Measurements from ENCODE around the gene RALGAPA1. TPM values are rescaled to one million over a fixed set of nuclear protein-coding genes. Genes with fewer than 3 reads are reported as not detected.
"Not testable (repeated sequence)": the region's sequence is repeated elsewhere in the genome, so short reads cannot be mapped to it uniquely, and the experiment has no call there.

RALGAPA1 gene
- total RNA-seq, 4 donors from 2014 or later, result 81.9 to 113 (median 99.6) TPM

GRCh38 chr14:35789651-35790050 is 19.4 kb downstream of the RALGAPA1 start:
- 90 to 91% methylated on average over 4 of the region's 4 CpGs for WGBS, 2 donors
- DNase-seq (ENCODE audit: low spot score in 2 of 2), result no peak

DNA sequence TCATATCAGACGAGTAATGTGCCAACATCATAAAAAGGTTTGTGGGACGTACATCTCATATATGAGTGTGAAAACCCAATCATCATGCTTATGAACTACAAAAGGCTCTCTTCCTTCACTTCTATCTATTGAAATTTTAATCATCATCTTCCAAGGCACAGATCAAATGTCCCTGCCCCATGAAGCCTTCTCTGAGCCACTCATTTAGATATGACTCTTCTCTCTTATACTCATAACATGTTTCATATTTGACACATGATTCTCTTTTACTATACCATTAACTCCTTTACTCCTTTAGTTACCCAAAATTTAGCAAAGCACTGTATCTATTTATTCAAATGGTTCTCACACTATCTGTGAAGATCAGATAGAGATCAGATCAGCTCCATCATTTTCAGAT is 22.2 kb downstream of the RALGAPA1 start:
- Histone ChIP-seq H3K27ac (no peak overlapping the region), H3K9me3 (peaks cover 0 to 5% (median 0%) of the 10 kb centered on the region in 4 donors), H3K27me3 (no peaks in the 10 kb centered on the region), H3K4me3 (no peak overlapping the region), H3K4me1 (peaks cover 0 to 3% (median 0%) of the 10 kb centered on the region in 4 donors), H3K36me3 (no peaks in the 10 kb centered on the region)
- 86% methylated on average over 2 of the region's 2 CpGs for WGBS, 2 donors
- no peak for DNase-seq (ENCODE audit: low spot score in 2 of 2)
- TF ChIP-seq EP300 (IDR thresholded peaks at IDR 0.05) (no peak), POLR2A (IDR thresholded peaks at IDR 0.05) (no peak), CTCF (IDR thresholded peaks at IDR 0.05) (no peak)

More at GRCh38 chr14:35789651-35790050, 19.4 kb downstream of the RALGAPA1 start:
- Histone ChIP-seq H3K4me3 (no peak overlapping the region), H3K9me3 (no peaks in the 10 kb centered on the region), H3K4me1 (peaks cover 0 to 3% (median 0%) of the 10 kb centered on the region in 4 donors), H3K27me3 (no peaks in the 10 kb centered on the region), H3K27ac (no peak overlapping the region), H3K36me3 (no peaks in the 10 kb centered on the region)
- TF ChIP-seq EP300 (IDR thresholded peaks at IDR 0.05) (no peak), POLR2A (IDR thresholded peaks at IDR 0.05) (no peak), CTCF (IDR thresholded peaks at IDR 0.05) (no peak)

GRCh38 chr14:35783699-35784098 is 25.4 kb downstream of the RALGAPA1 start:
- no peaks in the 10 kb centered on the region for H3K36me3 ChIP-seq

GRCh38 chr14:35779368-35779767 is 29.7 kb downstream of the RALGAPA1 start:
- TF ChIP-seq EP300 (IDR thresholded peaks at IDR 0.05) (no peak), CTCF (IDR thresholded peaks at IDR 0.05) (no peak), POLR2A (IDR thresholded peaks at IDR 0.05) (no peak)
- no peak for DNase-seq (ENCODE audit: low spot score in 2 of 2)
- peaks cover 0 to 27% (median 8%) of the 10 kb centered on the region in 4 donors for H3K9me3 ChIP-seq
- H3K4me3 ChIP-seq, result no peak overlapping the region
- 96 to 98% methylated on average over 3 of the region's 3 CpGs for WGBS, 2 donors
- H3K27me3 ChIP-seq, result no peaks in the 10 kb centered on the region
- no peak overlapping the region for H3K27ac ChIP-seq
- H3K4me1 ChIP-seq, result no peaks in the 10 kb centered on the region
- H3K36me3 ChIP-seq, result no peaks in the 10 kb centered on the region

More at GRCh38 chr14:35783699-35784098, 25.4 kb downstream of the RALGAPA1 start:
- TF ChIP-seq CTCF (IDR thresholded peaks at IDR 0.05), result no peak
- no peak for TF ChIP-seq POLR2A (IDR thresholded peaks at IDR 0.05)
- TF ChIP-seq EP300 (IDR thresholded peaks at IDR 0.05), result no peak
- no peak overlapping the region for H3K4me3 ChIP-seq
- 52 to 58% methylated on average over 1 of the region's 1 CpG for WGBS, 2 donors
- peaks cover 0 to 3% (median 0%) of the 10 kb centered on the region in 4 donors for H3K4me1 ChIP-seq
- DNase-seq (ENCODE audit: low spot score in 2 of 2), result no peak
- H3K27ac ChIP-seq, result no peak overlapping the region
- H3K9me3 ChIP-seq, result peaks cover 0 to 27% (median 8%) of the 10 kb centered on the region in 4 donors
- H3K27me3 ChIP-seq, result no peaks in the 10 kb centered on the region

GRCh38 chr14:35777550-35777949 is 31.5 kb downstream of the RALGAPA1 start:
- not testable (repeated sequence) for H3K36me3 ChIP-seq; H3K4me1 ChIP-seq; H3K27ac ChIP-seq; DNase-seq (ENCODE audit: low spot score in 2 of 2); H3K27me3 ChIP-seq; H3K4me3 ChIP-seq
- H3K9me3 ChIP-seq, result peaks cover 0 to 27% (median 8%) of the 10 kb centered on the region in 4 donors
- WGBS, 2 donors, result 93 to 97% methylated on average over 5 of the region's 5 CpGs

GRCh38 chr14:35776823-35777222 is 32.3 kb downstream of the RALGAPA1 start:
- no peak for DNase-seq (ENCODE audit: low spot score in 2 of 2)

GRCh38 chr14:35776085-35776484 is 33.0 kb downstream of the RALGAPA1 start:
- 94 to 98% methylated on average over 5 of the region's 5 CpGs for WGBS, 2 donors
- not testable (repeated sequence) for DNase-seq (ENCODE audit: low spot score in 2 of 2); H3K27ac ChIP-seq

More at GRCh38 chr14:35776823-35777222, 32.3 kb downstream of the RALGAPA1 start:
- H3K4me3 ChIP-seq, result no peak overlapping the region
- H3K27ac ChIP-seq, result no peak overlapping the region
- peaks cover 0 to 21% (median 8%) of the 10 kb centered on the region in 4 donors for H3K9me3 ChIP-seq
- TF ChIP-seq CTCF (IDR thresholded peaks at IDR 0.05), result no peak
- TF ChIP-seq POLR2A (IDR thresholded peaks at IDR 0.05), result no peak
- TF ChIP-seq EP300 (IDR thresholded peaks at IDR 0.05), result no peak
- H3K36me3 ChIP-seq, result no peaks in the 10 kb centered on the region
- 92 to 93% methylated on average over 4 of the region's 4 CpGs for WGBS, 2 donors
- peaks cover 0 to 4% (median 0%) of the 10 kb centered on the region in 4 donors for H3K4me1 ChIP-seq
- H3K27me3 ChIP-seq, result no peaks in the 10 kb centered on the region

More at GRCh38 chr14:35776085-35776484, 33.0 kb downstream of the RALGAPA1 start:
- H3K27me3 ChIP-seq, H3K36me3 ChIP-seq, H3K4me3 ChIP-seq, H3K4me1 ChIP-seq: not testable (repeated sequence)
- peaks cover 0 to 14% (median 5%) of the 10 kb centered on the region in 4 donors for H3K9me3 ChIP-seq
